ENCODE data around the gene C1orf116.

- TF ChIP-seq HDGF (IDR thresholded peaks at IDR 0.05) (no peak), POLR2A (IDR thresholded peaks at IDR 0.05; ENCODE audit: low read depth, low read length) (no peak), POLR2AphosphoS2 (IDR thresholded peaks at IDR 0.05; ENCODE audit: low read depth, low read length) (no peak), CTCF (IDR thresholded peaks at IDR 0.05 in 2 of 3, conservative IDR thresholded peaks at IDR 0.05 in 1 of 3; ENCODE audit: control insufficient read depth in 2 of 3, extremely low read depth in 1 of 3, insufficient read depth in 1 of 3, low read depth in 3 of 3, low read length in 3 of 3) (no peak), YY1 (IDR thresholded peaks at IDR 0.05; ENCODE audit: low read depth, low read length) (no peak), CHD4 (IDR thresholded peaks at IDR 0.05) (no peak), LARP7 (IDR thresholded peaks at IDR 0.05) (no peak), ELK1 (IDR thresholded peaks at IDR 0.05; ENCODE audit: low read depth, low read length) (no peak), MXI1 (IDR thresholded peaks at IDR 0.05; ENCODE audit: low read depth, low read length) (no peak)
Observed at GRCh38 chr1:207017615-207018559, 14.7 kb downstream of the C1orf116 start.
